Activated gamma-delta T cell (primary cell): ENCODE data around the gene VWA3B.
"Not testable (repeated sequence)": the region's sequence is repeated elsewhere in the genome, so short reads cannot be mapped to it uniquely, and the experiment has no call there.

Experiments
- DNase-seq: peaks from one replicate; lab custom pipeline; 2025; lab: John Stamatoyannopoulos, UW
- total RNA-seq, 2 donors: gene quantifications; one replicate each; lab custom pipeline; 2026; lab: John Stamatoyannopoulos, UW

The VWA3B gene, protein sequence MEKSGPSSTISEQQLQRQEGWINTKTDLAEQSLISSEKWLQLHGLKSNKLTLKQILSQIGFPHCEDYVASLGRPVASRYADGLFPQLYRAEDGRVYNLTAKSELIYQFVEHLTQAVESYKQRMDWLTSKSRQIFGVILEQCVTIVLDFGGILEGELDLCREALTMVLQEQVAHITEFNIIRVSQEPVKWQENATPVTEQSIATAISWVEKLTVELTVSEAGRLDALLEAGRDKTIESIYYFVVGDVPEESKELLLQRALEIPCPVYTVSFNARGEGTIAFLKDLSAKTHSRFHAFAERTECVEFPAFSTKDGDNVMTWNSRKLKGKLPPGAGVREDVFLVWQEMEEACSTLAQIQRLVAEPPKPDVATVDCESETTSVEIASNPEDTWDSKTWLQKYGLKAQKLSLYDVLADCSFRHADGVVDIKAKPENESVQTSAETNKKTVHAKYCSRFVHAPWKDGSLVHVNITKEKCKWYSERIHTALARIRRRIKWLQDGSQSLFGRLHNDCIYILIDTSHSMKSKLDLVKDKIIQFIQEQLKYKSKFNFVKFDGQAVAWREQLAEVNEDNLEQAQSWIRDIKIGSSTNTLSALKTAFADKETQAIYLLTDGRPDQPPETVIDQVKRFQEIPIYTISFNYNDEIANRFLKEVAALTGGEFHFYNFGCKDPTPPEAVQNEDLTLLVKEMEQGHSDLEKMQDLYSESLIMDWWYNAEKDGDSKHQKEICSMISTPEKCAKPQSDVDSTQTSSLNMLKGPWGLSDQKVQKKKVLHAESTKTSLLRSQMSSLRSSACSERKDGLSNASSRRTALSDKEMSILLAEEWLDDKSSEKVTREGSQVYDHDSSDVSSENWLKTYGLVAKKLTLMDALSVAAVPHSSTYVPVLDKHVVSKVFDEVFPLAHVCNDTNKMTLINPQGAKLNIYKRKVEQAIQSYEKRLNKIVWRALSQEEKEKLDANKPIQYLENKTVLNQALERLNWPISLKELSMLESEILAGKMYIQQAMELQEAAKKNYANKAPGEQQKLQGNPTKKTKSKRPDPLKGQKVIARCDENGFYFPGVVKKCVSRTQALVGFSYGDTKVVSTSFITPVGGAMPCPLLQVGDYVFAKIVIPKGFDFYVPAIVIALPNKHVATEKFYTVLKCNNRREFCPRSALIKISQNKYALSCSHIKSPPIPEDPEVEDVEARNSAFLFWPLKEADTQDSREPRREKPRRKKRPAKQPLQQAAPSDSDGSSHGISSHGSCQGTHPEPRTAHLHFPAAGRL (N-terminal part only)
- total RNA-seq, result 0.05 to 0.26 reads per million in 2 donors

DNA sequence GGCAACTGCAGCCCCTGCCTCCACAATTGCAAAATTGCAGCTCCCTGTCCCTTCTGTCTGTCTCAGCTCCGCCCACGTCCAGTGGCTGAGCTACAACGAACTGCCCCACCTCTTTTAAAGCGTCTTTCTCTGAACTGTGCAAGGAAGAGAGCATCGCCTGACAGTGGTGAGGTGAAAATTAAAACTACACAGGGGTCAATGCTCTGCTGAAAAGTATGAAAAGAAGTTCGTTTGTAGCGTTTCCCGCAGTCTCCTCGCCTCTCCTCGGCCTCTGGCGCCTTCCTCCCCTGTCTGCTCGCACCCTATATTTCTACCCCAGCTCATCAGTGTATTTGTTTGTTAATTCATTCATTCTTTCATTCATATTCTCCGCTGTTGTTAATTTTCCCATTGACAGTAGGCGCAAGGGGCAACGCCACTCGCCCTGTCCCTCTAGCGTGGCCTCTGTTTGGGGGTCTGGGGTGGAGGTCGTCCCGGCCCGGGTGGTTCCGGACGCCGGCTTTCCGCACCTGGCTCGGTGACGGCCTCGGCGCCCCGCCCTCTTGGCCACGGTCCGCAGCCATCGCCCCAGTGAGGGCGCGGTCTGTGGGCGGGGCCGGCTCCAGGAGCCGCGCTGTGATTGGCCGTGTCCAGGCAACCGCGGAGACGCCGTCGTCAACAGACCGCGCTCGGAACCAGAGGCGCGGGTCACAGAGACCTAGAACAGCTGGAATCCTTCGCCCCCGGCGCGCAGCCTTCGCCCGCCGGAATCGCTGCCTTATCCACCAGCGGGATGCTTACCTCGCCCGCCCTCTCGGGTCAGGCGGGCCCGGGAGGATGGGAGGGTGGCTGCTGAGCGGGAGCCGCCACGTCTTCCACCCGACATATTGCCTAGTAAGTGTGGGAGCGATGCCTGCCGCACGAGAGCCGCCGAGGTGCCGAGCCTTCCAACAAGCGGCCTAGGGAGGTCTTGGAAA is at the start of gene VWA3B:
TSS of gene VWA3B (plus strand) at position 677 of the 956 bp plus-strand sequence. CDS start 5,926 bp downstream, outside the sequence.
- peak; percentile 6 for DNase-seq

DNA sequence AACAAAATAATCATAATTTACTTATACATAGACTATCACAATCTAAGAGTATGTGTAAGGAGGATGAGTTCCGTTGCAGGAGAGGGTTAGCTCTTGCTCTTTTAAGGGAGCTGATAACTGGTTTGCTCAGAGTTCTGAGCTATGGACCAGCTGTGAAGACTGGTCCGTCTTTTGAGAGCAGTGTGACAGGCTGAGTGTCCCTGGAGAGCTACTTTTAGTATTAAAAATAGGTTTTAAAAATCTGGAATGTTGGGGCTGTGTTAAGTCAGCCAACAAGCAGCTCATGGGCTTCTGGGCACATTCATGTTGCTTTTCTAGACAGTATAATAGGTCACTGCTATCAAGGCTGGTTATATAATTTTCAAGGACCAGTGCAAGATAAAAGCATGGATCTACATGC is 49.8 kb upstream of the VWA3B start:
- no peak for DNase-seq

DNA sequence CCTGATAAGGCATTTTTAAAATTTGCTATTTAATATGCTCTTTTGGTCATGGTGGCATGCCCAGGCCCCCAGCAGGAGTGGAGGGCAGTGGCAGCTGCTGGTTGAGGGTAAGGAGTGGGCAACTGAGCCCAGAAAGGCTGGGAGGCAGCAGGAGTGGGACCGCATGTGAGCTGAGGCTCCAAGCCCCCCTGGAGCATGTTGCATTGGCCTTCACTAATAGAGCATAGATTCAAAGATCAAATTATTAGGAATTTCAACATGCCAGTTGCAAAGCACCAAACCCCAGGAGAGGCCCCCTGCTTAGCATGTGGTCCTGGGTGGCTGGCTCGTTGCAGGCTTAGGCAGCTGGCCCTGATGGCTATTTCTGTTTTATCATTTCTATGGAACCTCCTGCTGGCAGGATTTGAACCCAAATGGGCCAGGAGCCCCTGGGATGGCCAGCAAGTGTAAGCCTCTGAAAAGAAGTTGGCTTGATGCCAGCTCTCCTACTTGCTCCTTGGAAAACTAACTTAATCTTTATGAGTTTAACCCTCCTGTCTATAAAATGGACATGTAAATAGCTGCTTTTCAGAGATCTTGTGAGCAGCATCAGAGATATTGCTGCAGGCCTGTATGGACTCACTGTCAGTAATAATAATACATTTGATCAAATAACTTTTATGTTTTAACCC is 49.2 kb upstream of the VWA3B start:
- DNase-seq, result no peak

DNA sequence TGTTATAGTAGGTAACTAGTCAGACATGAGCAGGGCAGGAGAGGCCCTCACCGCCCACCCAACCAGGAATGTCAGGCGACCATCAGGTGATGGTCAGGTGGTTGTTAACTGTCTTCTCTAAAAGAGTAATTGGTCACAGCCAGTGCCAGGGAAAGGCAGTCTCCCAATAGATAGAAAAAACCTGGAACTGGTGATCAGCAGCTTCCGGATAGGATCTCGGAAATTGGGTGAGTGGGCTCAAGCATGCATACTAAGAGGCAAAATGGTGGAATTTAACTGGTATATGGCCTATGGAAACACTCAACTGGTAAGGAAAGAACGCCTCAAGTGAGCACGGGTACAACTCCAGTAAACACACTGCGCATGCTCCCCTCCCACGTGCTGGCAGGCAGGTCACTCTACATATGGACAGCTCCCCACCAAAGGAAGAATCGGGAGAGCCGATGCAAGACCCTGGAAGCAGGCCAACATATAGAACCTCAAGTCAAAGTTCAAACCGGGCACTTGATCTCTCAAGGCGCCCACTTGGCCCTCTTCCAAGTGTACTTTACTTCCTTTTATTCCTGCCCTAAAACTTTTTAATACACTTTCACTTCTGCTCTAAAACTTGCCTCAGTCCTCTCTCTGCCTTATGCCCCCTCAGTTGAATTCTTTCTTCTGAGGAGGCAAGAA is 47.7 kb upstream of the VWA3B start:
- DNase-seq, result no peak

DNA sequence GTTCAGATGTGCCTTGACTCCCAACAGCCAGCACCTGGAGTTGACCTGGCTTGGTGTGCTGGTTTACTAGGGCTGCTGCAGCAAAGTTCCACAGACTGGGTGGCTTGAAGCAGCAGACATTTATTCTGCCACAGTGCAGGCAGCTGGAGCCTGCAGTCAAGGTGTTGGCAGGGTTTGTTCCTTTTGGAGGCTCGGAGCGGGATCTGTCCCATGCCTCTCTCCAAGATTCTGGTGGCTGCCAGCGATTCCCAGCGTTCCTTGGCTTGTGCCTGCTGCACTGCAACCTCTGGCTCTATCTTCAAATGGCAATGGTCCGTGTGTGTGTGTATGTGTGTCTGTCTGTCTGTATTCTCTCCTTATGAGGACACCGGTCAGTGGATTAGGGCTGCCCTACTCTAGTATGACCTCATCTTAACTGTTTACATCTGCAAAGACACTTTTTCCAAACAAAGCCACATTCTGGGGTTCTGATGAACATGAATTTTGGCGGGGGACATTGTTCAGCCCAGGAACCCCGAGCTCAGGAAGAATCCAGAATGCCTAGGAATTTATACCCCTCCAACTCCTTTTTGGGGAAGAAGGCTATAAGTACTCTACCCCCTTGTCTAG is 46.5 kb upstream of the VWA3B start:
- DNase-seq, result no peak

DNA sequence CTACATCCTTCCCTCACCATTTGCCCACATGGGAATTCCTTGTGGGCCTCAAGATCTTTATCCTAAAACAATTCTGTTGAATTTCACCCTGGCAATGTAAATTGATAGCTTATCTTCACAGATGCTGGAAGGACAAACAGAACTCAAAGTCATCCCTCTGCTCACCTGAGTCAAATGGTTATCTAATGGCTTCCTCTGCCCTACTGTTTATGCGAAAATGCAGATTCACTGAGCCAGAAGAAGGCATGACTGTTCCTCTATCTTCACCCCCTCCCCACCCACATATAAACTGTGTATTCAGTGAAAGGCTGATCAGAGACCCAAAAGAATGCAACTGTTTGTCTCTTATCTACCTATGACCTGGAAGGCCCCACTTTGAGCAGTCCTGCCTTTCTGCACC is 43.9 kb upstream of the VWA3B start:
- DNase-seq, result no peak

DNA sequence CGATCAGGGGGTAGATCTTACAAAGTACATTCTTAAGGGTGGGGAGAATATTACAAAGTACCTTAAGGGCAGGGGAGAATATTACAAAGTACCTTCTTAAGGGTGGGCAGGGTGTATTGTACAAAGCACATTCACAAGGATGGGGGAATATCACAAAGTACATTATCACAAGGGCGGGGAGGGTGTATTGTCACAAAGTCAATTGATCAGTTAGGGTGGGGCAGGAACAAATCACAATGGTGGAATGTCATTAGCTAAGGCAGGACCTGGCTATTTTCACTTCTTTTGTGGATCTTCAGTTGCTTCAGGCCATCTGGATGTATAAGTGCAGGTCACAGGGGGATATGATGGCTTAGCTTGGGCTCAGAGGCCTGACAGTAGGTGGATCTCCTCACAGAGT is 42.2 kb upstream of the VWA3B start:
- not testable (repeated sequence) for DNase-seq

DNA sequence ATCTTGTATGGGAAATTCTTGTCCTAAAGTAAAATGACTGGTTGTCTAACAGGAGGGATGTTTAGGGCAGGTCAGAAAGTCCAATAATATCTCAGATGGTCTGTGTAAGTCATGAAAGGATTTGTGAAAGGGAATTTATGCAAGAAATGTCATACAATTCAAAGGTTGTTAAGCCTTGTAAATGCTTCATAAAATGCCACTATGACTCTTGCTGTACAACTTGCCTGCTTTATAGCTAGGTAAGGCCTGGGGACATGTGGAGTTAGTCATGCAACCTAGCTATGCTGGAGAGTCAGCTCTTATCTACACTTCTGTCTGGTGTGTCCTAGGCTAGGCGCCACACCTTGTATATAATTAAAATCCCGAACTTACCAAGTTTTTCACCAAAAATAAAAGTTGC is 36.9 kb upstream of the VWA3B start:
- DNase-seq, result no peak

DNA sequence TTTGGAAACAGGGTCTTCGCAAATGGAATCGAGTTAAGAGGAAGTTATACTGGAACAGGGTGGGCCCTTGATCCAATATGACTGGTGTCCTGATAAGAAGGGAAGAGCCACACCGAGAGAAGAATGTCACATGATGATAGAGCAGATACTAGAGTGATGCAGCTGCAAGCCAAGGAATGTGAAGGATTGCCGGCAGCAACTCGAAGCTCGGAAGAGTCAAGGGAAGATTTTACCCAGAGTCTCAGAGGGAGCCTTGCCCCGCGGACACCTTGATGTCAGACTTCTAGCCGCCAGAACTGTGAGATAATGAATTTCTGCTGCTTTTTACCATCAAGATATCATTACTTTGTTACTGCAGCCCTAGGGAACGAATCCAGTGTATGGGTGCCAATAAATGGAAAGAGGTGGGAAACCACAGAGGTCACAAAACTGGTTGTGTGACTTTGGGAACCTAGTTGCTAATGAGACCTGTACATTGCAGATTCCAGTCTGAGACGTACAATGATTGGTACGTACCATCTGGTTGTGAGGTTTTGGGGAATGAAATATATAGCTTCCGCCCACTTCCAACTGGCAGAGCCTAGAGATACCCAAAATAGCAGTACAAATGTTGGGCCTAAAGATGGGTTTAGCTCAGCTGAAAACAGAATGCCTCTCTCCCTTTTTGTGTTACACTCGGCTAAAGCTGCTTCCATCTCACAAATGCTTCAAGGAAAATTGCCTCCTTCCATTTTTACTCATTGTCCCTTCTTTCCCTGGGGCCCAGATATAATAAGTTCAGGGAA is 28.6 kb upstream of the VWA3B start:
- DNase-seq, result no peak

DNA sequence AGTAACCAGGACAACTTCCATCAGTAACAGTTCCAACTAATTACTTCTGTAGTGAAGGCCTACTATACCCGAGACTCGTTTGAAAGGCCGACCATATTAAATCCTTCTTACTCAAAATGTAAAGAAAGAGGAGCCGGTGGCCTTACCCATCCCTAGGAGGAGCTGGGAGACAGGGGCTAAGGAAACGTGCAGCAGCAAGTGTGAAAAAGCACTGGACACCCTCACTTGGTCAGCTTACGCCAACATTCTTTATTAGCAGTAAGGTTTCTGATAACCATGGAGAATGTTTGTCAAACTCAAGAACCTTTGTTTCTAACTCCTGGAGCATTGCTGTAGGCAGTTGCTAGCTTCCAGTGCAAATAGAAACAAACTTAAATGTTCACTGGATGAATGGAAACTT is 26.7 kb upstream of the VWA3B start:
- DNase-seq, result no peak

DNA sequence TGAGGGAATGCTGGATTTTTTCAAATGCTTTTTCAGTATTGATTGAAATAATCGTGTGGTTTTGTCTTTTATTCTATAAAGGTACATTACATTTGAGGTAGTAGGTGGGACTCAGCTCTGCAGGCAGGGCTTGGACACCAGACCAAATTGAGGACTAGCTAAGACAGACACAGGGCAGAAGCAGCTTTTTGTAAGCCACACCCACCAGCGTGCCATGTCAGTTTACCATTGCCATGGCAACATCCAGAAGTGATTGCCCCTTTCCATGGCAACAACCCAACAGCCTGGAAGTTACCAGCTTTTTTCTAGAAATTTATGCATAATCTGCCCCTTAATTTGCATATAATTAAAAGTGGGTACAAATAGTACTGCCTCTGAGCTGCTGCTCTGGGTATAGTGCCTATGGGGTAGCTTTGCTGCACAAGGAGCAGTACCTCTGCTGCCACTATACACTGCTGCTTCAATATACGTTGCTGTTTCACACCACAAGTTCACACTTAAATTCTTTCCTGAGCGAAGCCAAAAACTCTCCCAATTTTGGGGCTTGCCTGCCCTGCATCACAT is 23.6 kb upstream of the VWA3B start:
- DNase-seq, result no peak

DNA sequence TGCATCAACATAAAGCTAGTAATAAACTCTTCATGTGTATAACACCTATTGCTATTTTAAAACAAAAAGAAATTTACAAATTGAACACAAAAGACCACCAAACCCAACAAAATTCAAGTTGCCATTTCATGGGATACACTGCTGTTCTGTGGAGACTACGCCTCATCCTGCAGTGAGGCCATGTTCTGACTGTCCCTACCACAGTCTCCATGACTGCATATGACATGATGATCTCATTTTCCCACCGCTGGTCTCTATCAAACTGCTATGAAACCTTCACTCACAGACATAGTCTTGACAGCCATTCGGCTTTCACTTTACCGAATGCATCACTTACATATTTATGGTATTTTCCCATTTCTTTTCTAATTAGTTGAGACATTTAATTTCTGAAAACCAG is 21.2 kb upstream of the VWA3B start:
- no peak for DNase-seq

DNA sequence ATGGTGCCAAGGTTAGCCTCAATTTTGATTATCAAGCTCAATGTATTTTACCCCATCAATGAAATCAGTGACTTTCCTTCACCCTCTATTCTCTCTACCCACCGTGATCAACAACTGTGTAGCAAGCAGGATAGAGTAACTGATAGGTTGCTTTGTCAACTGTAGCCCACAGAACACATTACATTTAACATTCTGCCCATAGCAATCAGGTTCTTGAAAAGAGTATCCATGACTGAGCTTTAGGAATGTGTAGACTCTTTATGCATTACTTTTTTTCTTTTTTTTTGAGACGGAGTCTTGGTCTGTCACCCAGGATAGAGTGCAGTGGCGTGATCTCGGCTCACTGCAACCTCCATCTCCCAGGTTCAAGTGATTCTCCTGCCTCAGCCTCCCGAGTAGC is 19.8 kb upstream of the VWA3B start:
- no peak for DNase-seq

DNA sequence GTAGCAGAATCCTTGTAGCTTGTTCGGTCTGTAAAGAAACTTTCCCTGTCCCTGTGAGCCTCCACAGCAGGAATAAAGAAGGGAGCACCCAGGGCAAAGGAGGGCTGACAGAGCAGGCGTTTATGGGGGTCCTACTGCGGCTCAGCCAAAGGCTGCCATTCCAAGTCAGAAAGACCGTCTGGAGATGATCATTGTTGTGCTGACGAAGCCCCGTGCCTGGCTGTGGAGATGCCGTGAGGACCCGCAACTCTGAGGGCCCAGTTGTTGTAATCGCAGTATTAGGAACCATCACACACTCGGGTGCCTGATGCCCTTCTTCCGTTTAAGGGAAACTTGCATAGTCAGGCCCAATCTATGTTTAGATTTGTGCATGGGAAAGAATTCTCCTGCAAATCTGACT is 16.9 kb upstream of the VWA3B start:
- no peak for DNase-seq

DNA sequence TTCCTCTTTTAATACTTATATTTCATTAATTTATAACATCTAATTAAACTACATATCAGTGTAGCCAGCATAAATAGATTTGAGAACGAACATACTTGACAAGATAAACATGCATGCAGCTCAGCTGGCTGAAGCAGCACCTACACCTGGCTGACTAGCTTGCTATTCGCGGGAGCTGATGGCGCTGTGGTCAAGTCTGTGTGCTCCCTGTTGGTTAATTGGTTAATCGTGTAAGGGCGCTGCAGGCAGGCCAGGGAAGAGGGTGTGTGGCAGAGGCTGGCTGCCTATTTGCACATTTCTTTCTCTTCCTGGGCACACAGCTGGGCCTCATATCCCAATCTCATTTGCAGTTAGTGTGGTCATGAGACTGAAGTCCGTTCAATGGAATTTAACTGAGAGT is 14.5 kb upstream of the VWA3B start:
- no peak for DNase-seq

DNA sequence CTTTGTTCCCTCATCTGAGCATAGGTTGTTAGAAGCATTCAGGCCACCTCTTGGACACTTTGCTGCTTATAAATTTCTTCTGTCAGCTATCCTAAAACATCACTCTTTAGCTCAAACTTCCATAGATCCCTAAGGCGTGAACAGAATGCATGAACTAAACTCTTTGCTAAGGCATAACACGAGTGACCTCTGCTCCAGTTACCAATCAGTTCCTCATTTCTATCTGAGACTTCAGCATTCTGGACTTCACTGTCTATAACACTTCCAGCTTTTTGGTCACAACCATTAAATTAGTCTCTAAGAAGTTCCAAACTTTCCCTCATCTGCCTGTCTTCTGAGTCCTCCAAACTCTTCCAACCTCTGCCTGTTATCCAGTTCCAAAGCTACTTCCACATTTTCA is 8.3 kb upstream of the VWA3B start:
- DNase-seq, result no peak

DNA sequence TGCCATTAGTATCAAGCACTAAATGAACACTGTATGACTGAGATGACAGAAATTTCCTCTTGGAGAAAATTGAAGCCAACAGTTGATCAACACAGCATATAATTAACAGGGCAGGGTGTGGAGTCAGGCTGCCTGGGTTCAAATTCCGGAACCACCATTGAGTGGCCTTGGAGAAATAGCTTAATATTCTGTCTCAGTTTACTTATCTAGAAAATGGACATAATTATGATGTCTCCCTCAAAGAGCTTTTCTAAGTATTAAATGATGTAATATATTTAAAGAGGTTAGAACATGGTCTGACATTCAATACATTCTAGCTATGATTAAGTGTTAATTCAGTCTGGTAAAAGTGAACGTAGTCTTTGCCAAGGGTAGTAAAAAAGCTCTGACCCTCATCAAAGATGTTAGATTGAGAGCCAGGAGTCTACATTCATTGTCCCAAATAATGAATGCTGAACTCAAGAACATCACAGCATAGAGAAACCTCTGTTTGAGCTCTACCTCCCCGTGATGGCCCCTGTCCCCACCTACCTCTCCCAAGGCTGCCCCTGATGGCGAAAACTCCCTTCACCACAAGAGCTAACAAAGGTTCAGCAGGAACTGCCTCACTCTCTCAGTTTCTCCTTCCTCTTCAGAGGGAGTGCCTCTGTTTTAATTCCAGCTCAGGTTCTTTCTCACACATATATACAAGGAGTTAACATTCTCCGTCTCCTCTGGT is 2.7 kb upstream of the VWA3B start:
- no peak for DNase-seq

DNA sequence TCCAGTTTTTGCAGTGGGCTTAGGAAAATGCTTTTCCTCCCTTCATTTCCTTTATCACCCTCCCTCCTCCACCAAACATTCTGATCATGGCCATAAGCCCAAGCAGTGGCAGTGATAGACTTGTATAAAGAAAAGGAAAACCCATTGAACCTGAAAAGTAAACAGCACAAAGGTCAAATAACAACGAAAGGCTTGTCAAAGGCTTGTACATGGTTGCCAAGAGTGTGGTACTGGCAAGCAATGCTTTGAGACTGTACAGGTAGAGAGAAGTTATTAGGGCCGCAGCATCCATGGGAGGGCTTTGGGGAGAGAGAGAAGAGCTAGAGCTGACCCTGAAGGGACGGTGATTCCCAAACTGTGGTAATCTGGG is 2.1 kb upstream of the VWA3B start:
- no peak for DNase-seq
